Measurements from ENCODE around the gene PRKD2. TPM values are rescaled to one million over a fixed set of nuclear protein-coding genes. Genes with fewer than 3 reads are reported as not detected.
A peak's percentile ranks its signal among the peaks of the same experiment; 100 is the strongest.

Gene PRKD2
- total and polyA plus RNA-seq, 11 donors = 8.4 to 32.8 (median 12.1) TPM

- TF ChIP-seq POLR2A (IDR thresholded peaks at IDR 0.05) = no peak
- TF ChIP-seq CTCF (IDR thresholded peaks at IDR 0.05) = no peak
- intact Hi-C loops (cut with DNase I) = loop anchor here in 1 of 10 donors (1.0 kb wide), 1 partner anchor 20 kb away; no protein-coding TSS in a partner anchor
- 9 to 22% (median 14%) methylated on average over 19 to 49 of the region's 49 CpGs for WGBS, 4 donors
- peak overlapping the region in 9 of 12 donors; percentile 17 to 89 (median 54) for H3K27ac ChIP-seq
- no peaks in the 10 kb centered on the region for H3K36me3 ChIP-seq
- DNase-seq (peak; percentile 66 to 84 (median 68)), ATAC-seq (peak in 3 of 4 donors; percentile 20 to 43 (median 30))
- peaks cover 0 to 34% (median 0%) of the 10 kb centered on the region in 9 donors for H3K27me3 ChIP-seq
- H3K9me3 ChIP-seq = no peaks in the 10 kb centered on the region
- H3K4me3 ChIP-seq = peak overlapping the region; percentile 11 to 58 (median 46)
- peaks cover 0 to 29% (median 19%) of the 10 kb centered on the region in 12 donors for H3K4me1 ChIP-seq
Measured at GRCh38 chr19:46639358-46640182, 77.3 kb downstream of the PRKD2 start.

GRCh38 chr19:46637224-46637623 is 79.7 kb downstream of the PRKD2 start:
- peaks cover 0 to 49% (median 3%) of the 10 kb centered on the region in 9 donors for H3K27me3 ChIP-seq
- TF ChIP-seq CTCF (IDR thresholded peaks at IDR 0.05) (no peak), POLR2A (IDR thresholded peaks at IDR 0.05) (no peak)
- H3K36me3 ChIP-seq = no peaks in the 10 kb centered on the region
- 86 to 89% (median 88%) methylated on average over 14 of the region's 14 CpGs for WGBS, 4 donors
- intact Hi-C loops (cut with DNase I) = no loop called here
- no peak for DNase-seq
- no peak overlapping the region for H3K4me3 ChIP-seq
- H3K4me1 ChIP-seq = peaks cover 0 to 40% (median 22%) of the 10 kb centered on the region in 12 donors
- no peaks in the 10 kb centered on the region for H3K9me3 ChIP-seq
- ATAC-seq = no peak
- no peak overlapping the region for H3K27ac ChIP-seq

GRCh38 chr19:46635920-46636761 is 80.8 kb downstream of the PRKD2 start, which contains the start of gene GNG8:
TSS of gene GNG8 (minus strand) at chr19:46636202. CDS start at chr19:46634682, 1,520 bp downstream.
- peaks cover 0 to 49% (median 3%) of the 10 kb centered on the region in 9 donors for H3K27me3 ChIP-seq
- H3K4me1 ChIP-seq = peaks cover 0 to 45% (median 25%) of the 10 kb centered on the region in 12 donors
- no peaks in the 10 kb centered on the region for H3K9me3 ChIP-seq
- H3K36me3 ChIP-seq = no peaks in the 10 kb centered on the region
- no peak within 1 kb of the TSS for H3K4me3 ChIP-seq
- intact Hi-C loops (cut with DNase I) = no loop called here
- DNase-seq (no peak), ATAC-seq (peak in 1 of 4 donors; percentile 16)
- TF ChIP-seq POLR2A (IDR thresholded peaks at IDR 0.05) = no peak
- TF ChIP-seq CTCF (IDR thresholded peaks at IDR 0.05) = no peak
- peak within 1 kb of the TSS in 1 of 12 donors; percentile 1 for H3K27ac ChIP-seq
- 39 to 45% (median 43%) methylated on average over 30 to 34 of the region's 34 CpGs for WGBS, 4 donors

Measured in heart left ventricle (tissue), 16 donors.